ENCODE measurements around the gene LRRTM4. TPM values are rescaled to one million over a fixed set of nuclear protein-coding genes. Genes with fewer than 3 reads are reported as not detected.
A peak's percentile ranks its signal among the peaks of the same experiment; 100 is the strongest.

LRRTM4 gene
- total RNA-seq (under 1 TPM; 0.38 to 0.89 TPM), polyA plus RNA-seq (ENCODE audit: insufficient read length in 6 of 6) (1 to 10 TPM in 5 of 6 donors, under 1 TPM in 1; 0.90 to 3.3 (median 2.8) TPM)
- long read RNA-seq, donor 1, partial matches to known transcripts, result 0 of 1 reads
- long read RNA-seq, donor 1, other reads (novel, unspliced or antisense), result 0 of 1 reads
- long read RNA-seq, donor 2, result 0 reads
- long read RNA-seq, donor 3, result 0 reads
- long read RNA-seq, donor 4, result 0 reads
- long read RNA-seq, donor 5, result 0 reads
- long read RNA-seq, donor 6, result 0 reads
- long read RNA-seq, donor 7, result 0 reads
- long read RNA-seq, donor 8, result 0 reads
- long read RNA-seq, donor 9, result 0 reads
- long read RNA-seq, donor 10, result 0 reads
- long read RNA-seq, donor 11, partial matches to known transcripts, result 12 of 12 reads
- long read RNA-seq, donor 11, other reads (novel, unspliced or antisense), result 0 of 12 reads
- long read RNA-seq, donor 12, result 0 reads

DNA sequence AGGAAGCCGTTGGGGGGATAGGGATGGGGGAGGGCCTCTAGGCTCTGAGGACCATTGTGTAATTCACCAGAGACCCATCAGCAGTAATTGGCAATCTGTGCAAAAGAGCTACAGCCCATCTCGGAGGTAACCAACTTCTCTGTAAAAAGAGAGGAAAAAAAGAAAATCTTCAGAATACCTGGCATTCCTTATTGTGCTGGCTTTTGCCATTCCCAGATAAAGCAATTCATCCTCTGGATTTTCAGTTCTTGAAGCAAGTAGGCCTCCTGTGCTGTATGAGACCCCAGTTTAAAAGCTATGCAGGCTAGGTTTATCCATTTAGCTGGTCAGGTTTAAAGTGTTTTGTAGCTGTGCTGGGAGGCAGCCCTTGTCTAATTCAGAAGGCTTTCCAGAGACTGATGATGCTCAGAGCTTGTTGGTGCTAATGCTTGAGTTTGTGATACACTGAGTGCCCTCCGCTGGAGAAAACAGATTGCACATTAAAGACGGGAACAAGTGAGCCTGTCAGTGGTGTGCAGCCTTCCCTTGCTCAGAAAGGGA lies at the start of gene LRRTM4:
Gene LRRTM4, minus strand, starts transcription at position 446 of the 540 bp plus-strand sequence.
- H3K27ac ChIP-seq, result no peak within 1 kb of the TSS
- no peak within 1 kb of the TSS for H3K4me3 ChIP-seq
- no peaks in the 10 kb centered on the region for H3K9me3 ChIP-seq
- ATAC-seq (no peak), DNase-seq (peak in 1 of 4 donors; percentile 62)
- H3K4me1 ChIP-seq, result no peaks in the 10 kb centered on the region
- no peaks in the 10 kb centered on the region for H3K27me3 ChIP-seq
- no peaks in the 10 kb centered on the region for H3K36me3 ChIP-seq
- TF ChIP-seq, protein P1, sequence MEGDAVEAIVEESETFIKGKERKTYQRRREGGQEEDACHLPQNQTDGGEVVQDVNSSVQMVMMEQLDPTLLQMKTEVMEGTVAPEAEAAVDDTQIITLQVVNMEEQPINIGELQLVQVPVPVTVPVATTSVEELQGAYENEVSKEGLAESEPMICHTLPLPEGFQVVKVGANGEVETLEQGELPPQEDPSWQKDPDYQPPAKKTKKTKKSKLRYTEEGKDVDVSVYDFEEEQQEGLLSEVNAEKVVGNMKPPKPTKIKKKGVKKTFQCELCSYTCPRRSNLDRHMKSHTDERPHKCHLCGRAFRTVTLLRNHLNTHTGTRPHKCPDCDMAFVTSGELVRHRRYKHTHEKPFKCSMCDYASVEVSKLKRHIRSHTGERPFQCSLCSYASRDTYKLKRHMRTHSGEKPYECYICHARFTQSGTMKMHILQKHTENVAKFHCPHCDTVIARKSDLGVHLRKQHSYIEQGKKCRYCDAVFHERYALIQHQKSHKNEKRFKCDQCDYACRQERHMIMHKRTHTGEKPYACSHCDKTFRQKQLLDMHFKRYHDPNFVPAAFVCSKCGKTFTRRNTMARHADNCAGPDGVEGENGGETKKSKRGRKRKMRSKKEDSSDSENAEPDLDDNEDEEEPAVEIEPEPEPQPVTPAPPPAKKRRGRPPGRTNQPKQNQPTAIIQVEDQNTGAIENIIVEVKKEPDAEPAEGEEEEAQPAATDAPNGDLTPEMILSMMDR (IDR thresholded peaks at IDR 0.05), result no peak
- intact Hi-C loops (cut with DNase I), result no loop called here

DNA sequence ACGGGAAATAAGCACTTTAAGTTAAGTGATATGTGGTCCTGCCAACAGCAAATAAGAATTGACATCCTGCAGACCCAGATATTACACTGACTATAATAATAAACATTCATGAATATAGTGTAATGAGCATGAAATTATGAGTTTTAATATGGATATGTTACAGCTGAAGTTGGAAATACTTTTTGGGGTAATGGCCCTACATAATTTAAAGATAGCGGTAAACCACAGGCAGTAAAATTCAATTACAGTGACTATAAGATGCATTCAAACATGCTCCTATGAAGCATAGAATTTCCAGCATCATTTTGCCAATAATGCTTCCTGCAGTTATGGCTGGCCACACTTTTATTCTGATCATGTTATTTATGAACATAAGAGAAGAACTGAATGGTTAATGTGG lies 49.4 kb upstream of the LRRTM4 start:
- Histone ChIP-seq H3K4me3 (no peak overlapping the region), H3K9me3 (no peaks in the 10 kb centered on the region), H3K4me1 (no peaks in the 10 kb centered on the region), H3K27ac (no peak overlapping the region), H3K36me3 (no peaks in the 10 kb centered on the region), H3K27me3 (no peaks in the 10 kb centered on the region)
- DNase-seq (no peak), ATAC-seq (no peak)
- TF ChIP-seq, protein P1 (IDR thresholded peaks at IDR 0.05), result no peak
- intact Hi-C loops (cut with DNase I), result no loop called here

DNA sequence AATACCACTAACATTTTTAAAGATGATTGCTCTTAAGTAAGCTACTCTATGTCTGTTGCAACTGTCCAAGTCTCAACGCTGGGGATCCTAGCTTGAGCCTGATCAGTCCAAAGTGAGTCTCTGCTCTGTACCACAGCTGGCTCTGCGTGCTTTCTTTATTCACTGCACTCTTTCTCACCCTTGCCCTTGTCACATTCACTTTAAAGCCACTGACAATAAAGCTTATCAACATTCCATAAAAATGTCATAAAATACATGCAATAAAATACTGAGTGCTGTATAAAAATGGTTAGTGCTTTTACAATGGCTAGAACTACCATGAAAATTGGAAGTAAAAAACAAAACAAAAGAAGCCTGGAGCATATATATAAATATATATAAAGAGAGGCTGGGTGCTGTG lies 45.5 kb upstream of the LRRTM4 start:
- H3K36me3 ChIP-seq, result no peaks in the 10 kb centered on the region
- intact Hi-C loops (cut with DNase I), result no loop called here
- H3K9me3 ChIP-seq, result no peaks in the 10 kb centered on the region
- TF ChIP-seq, protein P1 (IDR thresholded peaks at IDR 0.05), result no peak
- H3K4me3 ChIP-seq, result no peak overlapping the region
- peak in 2 of 4 donors; percentile 26 to 62 for DNase-seq
- no peaks in the 10 kb centered on the region for H3K4me1 ChIP-seq
- ATAC-seq, result no peak
- no peak overlapping the region for H3K27ac ChIP-seq
- H3K27me3 ChIP-seq, result no peaks in the 10 kb centered on the region

DNA sequence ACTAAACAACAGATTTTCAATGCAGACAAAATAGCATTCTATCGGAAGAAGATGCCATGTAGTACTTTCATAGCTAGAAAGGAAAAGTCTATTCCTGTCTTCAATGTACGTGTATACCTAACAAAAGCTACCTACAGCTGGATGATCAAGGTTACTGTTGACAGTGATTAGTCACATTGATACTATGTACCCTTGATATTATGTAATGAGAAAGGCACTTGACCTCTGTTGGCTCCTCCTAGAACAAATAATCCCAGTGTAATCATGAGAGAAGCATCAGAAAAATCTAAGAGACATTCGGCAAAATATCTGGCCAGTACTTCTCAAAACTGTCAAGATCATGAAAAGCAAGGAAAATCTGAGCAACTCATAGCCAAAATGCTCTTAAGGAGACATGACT lies 44.4 kb upstream of the LRRTM4 start:
- intact Hi-C loops (cut with DNase I), result no loop called here
- no peak for ATAC-seq
- no peaks in the 10 kb centered on the region for H3K36me3 ChIP-seq
- H3K4me1 ChIP-seq, result no peaks in the 10 kb centered on the region
- TF ChIP-seq, protein P1 (IDR thresholded peaks at IDR 0.05), result no peak
- no peaks in the 10 kb centered on the region for H3K9me3 ChIP-seq
- H3K27me3 ChIP-seq, result no peaks in the 10 kb centered on the region
- DNase-seq, result no peak
- H3K27ac ChIP-seq, result no peak overlapping the region
- no peak overlapping the region for H3K4me3 ChIP-seq

DNA sequence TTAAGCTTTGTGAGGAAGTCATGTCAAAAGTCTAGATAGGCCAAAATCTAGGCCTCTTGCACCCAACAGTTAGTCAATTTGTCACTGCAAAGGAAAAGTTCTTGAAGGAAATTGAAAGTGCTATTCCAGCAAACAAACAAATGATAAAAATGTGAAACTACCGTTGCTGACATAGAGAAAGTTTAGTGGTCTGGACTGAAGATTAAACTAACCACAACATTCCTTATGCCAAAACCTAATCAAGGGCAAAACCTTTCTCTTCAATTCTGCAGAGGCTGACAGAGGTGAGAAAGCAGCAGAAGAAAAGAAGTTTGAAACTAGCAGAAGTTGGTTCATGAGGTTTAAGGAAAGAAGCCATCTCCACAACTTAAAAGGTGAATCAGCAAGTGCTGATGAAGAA lies 44.0 kb upstream of the LRRTM4 start:
- Histone ChIP-seq H3K9me3 (no peaks in the 10 kb centered on the region), H3K27me3 (no peaks in the 10 kb centered on the region), H3K4me3 (no peak overlapping the region), H3K27ac (no peak overlapping the region), H3K4me1 (no peaks in the 10 kb centered on the region), H3K36me3 (no peaks in the 10 kb centered on the region)
- intact Hi-C loops (cut with DNase I), result no loop called here
- ATAC-seq (no peak), DNase-seq (no peak)
- TF ChIP-seq, protein P1 (IDR thresholded peaks at IDR 0.05), result no peak

Data from left lung (tissue), 14 donors.